GM10266 (cell line): Measurements from ENCODE around the gene BABAM2.

Experiments
- DNase-seq: peaks from one replicate; pipeline ENCODE4 v3.0.0; 2012; ENCODE audit errors: extremely low spot score
- CTCF ChIP-seq: IDR thresholded peaks from 2 replicates; pipeline ENCODE4 v1.5.1; 2012; ENCODE audit warnings: mild to moderate bottlenecking, low read depth; ENCODE audit not compliant: control insufficient read depth, insufficient read depth; ENCODE audit errors: missing control alignments

BABAM2 gene

GRCh38 chr2:28325173-28325566 is 434.6 kb downstream of the BABAM2 start:
- TF ChIP-seq CTCF, result no peak
- DNase-seq, result no peak

- DNase-seq, result no peak
- TF ChIP-seq CTCF, result no peak
These were observed 435.3 kb downstream of the BABAM2 start for GRCh38 chr2:28325567-28326468.

GRCh38 chr2:28326469-28326805 is 435.9 kb downstream of the BABAM2 start:
- TF ChIP-seq CTCF, result no peak
- no peak for DNase-seq

DNA sequence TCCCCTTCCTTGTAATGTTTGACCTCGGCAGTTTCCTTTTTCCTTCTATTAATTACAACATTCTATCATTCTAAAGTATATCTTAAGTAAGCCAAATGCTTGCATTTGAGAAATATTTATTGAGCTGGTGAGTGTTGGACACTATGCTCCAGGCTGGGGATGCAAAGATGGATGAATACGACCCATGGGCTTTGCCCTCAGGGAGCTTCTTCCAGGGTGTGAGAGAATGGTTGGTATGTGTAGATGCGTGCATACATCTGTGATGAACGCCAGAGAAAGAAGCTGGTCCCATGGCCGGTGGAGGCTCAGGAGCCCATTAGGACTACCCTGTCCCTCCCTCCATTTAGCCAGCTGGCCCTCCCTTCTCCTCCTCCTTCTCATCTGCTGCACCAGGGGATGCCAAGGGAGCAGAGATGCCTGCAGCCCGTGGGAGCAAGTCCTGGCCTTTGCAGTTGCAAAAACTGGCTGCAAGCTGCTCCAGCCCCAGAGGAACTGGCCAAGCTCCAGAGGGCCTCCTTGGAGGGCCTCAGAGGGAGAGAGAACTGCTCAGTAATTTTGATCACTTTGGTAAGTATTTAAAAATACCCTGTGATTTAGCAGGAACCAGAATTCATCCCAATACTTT is 436.5 kb downstream of the BABAM2 start:
- no peak for DNase-seq

GRCh38 chr2:28327581-28327955 is 437.0 kb downstream of the BABAM2 start:
- no peak for DNase-seq
- no peak for TF ChIP-seq CTCF

More for the DNA sequence above, 436.5 kb downstream of the BABAM2 start:
- TF ChIP-seq CTCF, result no peak

- TF ChIP-seq CTCF, result no peak
These were observed 437.7 kb downstream of the BABAM2 start for GRCh38 chr2:28327956-28328922.

More at GRCh38 chr2:28327956-28328922, 437.7 kb downstream of the BABAM2 start:
- DNase-seq, result no peak
